GM18499 (cell line): ENCODE results near the gene ADCY5.
"Not testable (repeated sequence)": the region's sequence is repeated elsewhere in the genome, so short reads cannot be mapped to it uniquely, and the experiment has no call there.

Source experiments
- ATAC-seq: cut with Tn5 transposase; IDR thresholded peaks from one replicate; pipeline ENCODE4 v1.9.1; 2021; ENCODE audit warnings: moderate number of reproducible peaks; ENCODE audit not compliant: insufficient read depth, unreplicated experiment

Gene ADCY5

DNA sequence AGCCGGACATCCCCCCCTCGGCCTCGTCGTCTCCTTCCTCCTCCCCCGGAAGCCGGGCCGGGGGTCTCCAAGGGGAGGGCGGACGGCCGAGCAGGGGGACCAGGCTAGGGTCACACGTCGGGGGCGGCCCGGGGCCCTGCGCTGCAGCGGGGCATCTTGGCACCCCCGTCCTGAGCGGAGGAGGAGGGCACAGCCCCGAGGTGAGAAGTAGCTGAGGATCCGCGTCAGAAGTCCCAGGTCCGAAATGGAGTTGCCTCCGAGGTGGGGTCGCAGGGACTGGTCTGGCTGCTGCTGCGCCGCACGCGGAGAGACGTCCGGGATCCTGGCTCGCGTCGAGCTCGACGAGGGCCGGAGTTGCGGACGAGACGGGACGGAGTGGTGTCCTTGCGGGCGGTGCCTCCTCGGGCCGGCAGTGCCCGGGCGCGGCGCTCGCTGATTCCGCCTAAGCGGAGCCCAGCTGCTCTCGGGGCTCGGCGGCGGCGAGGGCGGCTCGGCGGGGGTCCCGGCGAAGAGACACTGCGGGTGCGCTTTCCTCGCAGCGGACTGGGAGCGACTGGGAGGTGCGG is at the start of gene ADCY5:
TSS of gene ADCY5 (minus strand) at position 555 of the 566 bp plus-strand sequence. CDS start at position 10, 545 bp downstream.
- ATAC-seq = no peak

DNA sequence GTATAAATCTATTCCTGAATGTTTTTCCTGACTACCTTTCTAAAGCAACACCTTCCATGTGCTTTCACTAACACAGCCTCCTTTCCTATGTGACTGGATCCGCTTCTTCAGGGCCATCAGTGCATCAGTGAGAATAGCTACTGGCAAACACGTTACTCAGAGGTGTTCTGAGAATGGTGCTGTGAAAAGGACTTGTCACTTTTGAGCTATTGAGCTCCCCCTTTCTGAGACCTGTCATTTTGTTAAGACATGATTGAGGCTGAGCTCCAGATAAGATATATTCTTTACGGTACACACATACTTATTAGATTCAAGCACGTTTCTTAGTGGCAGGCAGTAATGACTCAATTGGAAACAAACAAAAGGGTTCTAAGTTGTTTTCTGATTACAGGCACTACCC is 45.0 kb upstream of the ADCY5 start:
- no peak for ATAC-seq

DNA sequence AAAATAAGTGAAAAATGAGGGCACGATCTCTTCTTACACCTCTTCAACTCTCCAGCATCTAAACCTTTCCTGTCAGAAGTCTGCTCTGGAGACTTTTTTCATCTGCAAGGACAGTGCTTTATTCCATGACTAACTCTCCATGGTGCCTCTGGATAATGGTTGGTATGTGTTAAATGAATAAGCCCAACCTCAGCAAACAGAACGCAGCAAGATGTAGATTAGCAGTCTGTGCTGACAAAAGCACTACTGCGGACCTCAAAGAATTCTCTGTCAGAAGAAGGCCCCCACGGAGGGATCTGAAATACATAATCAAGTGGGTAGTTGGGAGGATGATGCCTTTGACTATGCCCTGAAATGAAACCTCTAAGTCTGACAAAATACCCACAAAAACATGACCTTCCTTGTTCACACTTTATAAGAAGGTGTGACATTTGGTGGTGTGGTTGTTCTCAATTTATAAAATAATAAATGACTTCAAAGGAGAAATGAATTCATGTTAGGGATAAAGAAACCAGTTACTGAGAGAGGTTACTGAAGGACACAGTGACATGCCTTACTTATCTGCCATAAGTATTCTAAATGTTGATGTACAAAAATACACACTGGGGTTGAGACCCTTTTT is 43.2 kb upstream of the ADCY5 start:
- ATAC-seq = no peak

DNA sequence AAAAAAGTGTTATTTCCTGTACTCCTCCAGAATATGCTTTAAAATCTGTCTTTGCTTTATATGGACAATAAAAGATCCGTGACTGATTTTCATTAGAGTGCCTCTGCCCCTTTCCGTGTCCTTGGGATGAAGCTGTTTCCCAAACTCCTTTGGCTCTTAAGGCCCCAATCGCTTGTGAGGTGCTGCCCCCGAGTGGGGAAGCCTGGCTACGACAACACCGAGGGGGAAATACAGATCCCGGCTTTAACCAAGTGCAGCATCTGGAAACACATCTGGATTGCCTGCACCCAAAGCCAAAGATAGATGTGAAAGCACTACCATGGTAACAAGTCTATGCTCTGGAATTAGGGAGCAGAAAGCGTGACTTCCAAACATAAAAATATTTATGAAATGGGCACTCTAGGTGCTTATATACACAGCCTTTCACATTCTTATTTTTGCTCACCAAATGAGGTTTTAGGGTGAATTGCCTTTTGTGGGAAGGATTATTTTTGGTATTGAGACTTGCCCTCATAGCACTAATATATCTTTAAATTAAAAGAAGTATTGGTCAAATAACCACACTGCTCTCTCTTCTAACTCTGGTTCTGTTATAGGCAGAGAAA is 40.6 kb upstream of the ADCY5 start:
- ATAC-seq = no peak

DNA sequence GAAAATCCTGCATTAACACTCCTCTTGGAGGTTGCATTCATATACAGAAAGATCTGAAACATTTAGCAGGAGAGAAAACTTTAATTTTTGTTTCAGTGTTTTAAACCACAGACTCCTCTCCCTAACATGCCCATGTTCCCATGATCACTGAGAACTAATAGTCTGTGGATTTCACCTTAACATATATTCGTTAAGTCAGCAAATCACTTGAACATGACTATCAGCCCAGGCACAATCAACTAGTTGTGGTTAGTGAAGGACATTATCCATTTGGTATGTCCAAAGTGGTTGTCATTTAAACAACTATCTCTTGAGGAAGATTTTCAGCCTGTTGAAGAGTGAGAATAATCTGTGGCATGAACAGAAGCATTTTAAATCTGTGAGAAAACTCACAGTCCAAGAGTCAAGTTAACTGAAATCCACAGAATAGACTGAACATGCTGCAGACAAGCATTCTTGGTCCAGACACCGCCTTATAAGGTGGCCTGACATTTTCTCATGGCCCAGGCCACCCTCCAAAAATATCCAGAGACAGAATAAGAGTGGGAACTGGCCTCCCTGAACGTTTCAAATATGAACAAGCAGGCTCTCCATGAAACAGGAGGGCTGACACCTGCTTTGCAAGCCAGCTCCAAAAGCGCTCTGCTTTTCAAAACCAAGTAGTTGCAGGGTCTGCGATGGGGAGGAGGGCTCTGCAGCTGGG is 39.9 kb upstream of the ADCY5 start:
- no peak for ATAC-seq

DNA sequence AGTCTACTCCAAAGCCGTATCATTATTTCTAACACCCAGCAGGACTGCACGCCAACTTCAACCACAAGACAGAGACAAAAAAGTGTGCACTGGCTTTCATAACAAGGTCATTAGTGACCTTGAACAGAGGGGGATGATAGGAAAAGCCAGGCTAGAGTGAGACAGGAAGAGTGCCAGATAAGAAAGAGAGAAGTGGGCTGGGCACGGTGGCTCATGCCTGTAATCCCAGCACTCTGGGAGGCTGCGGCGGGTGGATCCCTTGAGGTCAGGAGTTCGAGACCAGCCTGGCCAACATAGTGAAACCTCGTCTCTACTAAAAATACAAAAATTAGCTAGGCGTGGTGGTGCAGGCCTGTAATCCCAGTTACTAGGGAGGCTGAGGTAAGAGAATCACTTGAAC is 38.2 kb upstream of the ADCY5 start:
- not testable (repeated sequence) for ATAC-seq

DNA sequence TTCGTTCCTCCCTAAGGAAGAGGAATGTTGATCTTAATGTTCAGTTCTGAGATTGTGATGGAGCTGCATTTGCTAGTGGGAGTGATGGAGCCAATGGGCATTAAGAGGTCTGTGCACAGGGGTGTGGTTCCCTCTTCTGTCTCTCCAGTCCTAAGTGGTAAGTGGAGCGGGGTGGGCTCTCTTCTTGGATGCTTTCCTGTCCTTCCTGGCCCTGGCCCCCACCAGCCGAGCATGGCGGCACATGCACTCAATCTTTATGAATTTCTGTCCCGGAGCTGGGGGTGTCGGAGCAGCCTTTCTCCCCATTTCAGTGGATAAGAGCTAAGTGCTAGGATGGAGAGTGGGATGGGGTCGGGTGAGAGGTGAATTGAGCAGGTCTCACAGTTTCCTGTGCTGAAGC is 37.6 kb upstream of the ADCY5 start:
- no peak for ATAC-seq

DNA sequence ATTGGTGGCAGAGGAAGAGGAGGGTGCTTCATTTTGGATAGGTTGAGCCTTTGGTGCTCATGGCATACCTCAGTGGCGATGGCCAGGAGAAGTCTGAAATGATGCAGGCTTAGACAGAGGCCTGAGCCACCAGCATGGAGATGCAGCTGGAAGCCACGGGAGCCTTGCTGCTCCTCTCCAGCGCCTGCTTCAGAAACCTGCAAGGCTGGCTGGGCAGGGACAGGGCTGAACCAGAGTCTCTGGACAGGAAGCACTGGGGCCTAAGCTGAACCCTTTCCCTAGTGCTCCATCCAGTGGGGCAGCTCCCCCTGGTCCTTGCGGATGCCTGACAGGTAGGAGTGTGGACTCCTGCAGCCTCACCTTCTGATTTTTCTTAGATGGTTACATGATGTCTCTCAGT is 36.7 kb upstream of the ADCY5 start:
- no peak for ATAC-seq

DNA sequence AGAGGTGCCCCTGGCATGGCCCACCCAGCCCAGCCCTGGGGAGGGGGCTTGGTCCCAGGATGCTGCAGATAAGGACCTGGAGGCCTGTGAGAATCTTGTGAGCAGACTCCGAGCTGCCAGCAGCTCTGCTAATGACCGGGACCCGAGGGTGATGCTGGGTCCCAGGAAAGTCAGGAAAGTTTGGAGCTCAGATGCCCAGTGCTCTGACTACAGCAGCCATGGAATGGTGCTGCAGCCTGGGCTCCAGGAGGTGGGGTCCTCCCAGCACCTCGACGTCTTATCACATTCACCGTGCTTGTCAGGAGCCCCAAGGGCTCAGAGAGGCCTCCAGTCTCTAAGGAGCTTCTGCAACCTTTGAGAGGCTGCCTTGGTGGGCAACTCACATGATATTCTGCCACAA is 34.3 kb upstream of the ADCY5 start:
- no peak for ATAC-seq

DNA sequence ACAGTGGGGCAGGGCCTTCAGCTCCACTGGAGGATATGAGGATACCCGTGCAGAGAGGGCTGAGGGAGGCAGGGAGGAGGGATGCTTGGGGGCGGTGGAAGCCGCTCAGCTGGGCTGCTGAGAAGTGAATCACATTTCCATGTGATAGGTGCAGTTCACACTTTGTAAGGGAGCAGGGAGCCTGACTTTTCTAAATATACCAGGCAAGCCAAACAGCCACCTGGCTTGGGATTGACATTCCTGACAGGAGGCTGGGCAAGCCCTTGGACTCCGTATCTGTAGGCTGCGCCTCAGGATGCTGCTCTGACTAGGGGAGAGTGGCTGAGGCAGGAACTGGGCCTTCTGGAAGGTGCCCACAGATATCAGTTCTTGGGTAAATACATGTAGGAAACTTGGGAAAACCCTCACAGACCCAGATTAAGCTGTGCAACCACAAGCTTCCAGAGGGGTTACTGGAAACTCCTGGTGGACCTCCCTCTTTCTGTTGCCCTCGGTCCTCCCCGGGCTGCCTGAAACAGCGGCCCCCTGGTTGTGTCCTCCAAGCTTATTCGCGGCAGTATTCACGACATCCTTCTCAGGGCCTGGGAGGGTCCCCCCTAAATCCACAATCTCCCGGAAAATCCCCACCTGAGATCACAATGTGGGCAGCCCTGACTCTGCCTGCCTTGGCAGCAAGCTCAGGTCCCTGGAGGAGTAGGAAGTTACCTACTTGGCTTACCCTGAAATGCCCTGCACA is 33.0 kb upstream of the ADCY5 start:
- no peak for ATAC-seq

DNA sequence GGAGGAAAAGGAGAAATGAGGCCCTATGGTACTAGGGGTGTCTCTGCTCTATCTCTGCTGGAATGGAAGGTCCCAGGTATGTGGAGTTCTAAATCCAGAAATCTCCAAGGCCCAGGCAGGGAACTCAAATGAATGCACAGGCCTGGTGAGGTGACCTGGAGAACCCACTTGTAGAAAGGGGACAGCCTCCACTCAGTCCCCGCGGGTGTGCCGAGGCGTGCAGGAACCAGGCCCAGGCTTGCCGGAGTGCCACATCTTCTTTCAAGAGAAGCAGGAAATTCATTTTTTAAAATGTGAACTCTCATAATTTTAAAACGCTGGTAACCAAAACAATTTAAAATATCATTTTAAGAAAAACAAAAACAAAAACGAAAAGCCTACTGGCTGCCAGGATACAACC is 32.2 kb upstream of the ADCY5 start:
- ATAC-seq = no peak

DNA sequence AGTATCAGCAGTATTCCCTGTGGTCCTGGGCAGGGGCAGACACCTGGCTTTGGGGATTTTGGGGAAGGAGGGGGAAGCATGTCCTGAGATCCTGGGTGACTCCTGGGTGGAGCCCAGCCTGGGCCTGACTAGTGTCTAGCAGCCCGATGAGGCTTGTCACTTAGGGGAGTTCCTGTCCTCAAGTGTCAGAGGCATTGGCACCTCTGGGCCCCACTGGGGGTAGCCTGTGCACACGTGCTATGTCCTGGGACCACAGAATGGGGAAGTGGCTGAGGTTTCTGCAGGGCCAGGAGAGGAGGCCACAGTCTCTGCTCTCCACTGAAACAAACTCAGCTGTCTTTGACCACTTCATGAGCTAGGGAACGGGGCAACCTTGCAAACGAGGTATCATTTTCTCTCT is 31.5 kb upstream of the ADCY5 start:
- ATAC-seq = no peak

DNA sequence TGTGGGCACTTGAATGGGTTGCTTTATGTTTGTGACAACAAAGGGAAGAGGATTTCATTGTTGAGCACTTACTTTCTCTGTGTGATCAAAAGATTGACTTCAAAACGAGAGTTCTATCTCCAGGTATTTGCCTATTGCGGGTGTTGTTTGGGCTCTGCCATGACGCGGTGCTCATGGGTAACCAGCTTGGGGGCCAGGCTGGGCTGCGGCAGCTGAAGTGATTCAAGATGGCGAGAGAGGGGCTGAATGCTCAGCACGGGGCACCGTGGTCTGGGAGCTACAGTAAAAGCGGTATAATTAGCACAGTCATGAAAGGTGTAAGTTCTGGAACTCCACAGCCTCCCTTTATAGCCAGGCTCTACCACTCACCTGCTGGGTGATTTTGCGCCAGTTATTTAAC is 31.0 kb upstream of the ADCY5 start:
- no peak for ATAC-seq

DNA sequence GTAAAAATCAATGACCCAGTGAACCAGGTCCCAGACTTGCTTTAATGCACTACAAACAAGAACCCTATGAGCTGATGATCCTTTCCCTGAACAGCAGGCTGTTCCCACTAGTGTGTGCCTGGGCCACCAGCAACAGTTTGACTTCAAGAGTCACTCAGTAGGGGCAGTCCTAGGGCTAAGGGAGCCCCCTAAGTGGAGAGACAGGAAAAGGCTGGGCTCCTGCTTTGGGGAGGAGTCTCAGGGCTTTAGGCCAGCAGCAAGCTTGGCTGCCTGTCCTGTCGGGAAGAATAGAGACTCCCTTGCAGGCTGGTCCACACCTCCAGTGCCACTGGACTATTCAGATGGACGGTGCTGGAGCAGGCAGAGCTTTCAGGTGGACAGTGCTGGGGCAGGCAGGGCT is 29.4 kb upstream of the ADCY5 start:
- no peak for ATAC-seq

DNA sequence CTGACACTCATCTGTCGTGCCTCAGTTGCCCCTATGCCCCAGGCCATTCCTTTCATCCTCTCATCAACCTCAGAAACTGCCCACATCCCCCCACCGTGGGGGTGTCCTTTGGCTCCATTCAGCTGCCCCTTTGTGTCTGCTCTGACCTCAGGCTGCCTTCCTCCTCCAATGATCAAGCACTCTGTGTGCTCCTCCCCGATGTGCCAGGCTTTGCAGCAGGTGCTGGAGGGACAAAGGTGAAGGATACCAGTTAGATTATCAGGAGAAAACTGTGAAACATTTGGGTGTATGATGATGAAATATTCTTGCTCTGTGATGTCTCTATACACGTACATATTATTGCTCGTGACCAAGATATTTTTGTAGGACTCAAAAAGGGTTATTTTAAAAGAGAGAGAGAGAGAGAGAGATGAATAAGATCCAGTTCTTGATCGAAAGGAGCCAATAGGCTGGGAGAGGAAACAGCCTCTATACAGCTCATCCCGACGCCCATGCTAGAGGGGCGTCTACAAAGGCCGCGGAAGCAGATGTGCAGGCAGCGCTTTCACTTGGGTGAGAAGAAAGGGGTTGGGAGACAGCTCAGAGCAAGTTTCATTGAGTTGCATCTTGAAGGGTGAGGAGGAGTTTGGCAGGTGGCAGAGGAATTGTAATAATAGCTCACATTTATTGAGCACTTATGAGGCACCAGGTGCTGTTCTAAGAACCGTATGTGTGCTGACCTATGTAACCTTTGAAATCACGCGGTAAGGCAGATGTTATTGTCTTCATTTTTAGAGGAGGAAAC is 28.3 kb upstream of the ADCY5 start:
- no peak for ATAC-seq

DNA sequence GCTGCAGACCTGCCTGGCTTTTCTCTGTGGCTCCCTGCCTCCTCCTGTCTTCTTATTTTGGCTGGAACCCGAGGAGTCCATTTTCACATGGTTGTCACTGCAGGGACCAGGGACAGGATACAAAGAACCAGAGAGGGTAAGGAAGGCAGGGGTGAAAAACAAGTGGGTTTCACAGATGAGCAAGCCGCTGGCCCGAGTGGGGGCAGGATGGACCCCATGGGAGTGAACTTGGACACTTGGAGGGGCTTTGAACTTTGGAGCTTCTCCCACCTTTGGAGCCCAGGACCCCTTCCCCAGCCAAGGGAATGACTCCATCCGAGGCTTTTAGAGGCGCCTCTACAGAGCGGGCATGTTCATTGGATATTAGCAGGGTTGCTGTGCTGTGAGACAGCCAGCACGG is 26.9 kb upstream of the ADCY5 start:
- ATAC-seq = no peak

DNA sequence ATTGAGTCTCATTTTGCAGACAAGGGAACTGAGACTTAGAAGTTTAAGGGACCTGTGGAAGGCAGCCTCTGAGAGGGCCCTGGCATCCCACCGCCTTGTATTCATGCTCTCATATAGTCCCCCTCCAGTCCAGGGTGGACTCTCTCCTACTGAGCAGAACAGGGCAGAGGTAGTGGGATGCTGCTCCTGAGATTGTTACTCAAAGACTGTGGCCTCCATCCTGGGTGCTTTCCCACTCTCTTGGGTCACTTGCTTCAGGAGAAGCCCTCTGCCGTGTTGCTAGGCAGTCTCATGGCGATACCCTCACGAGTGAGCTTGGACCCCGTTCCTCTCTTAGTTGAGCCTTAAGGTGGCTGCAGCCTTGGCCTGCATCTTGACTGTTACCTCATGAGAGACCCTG is 22.2 kb upstream of the ADCY5 start:
- ATAC-seq = no peak

DNA sequence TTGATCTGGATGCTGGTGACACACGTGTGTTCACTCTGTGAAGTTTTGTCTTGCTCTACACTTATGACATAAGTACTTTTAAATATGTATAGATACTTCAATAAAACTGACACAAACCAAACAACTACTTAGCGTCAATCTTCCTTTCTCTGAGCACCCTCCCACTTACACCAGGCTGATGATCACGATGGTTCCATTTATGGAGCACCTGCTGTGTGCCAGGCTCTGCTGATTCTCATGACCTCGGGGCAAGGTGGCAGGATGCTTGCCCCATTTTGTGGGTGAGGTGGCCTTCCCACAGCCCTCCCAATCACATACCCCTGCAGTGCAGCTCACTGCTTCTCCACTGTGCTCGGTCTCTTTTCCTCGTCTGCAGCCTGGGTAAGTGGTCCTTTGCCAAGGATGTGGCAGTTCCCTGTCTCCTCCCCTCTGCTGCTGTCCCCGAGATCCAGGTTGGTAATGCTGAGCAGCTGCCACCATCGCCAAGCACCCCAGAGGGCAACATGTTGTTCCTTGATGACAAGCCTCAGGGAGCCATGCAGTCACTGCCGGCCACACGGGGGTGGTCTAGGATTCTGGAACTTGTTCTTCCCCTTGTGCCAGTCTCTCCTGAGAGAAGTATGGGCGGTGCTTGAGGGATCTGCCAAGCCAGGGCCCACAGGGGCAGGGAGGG is 20.6 kb upstream of the ADCY5 start:
- no peak for ATAC-seq

DNA sequence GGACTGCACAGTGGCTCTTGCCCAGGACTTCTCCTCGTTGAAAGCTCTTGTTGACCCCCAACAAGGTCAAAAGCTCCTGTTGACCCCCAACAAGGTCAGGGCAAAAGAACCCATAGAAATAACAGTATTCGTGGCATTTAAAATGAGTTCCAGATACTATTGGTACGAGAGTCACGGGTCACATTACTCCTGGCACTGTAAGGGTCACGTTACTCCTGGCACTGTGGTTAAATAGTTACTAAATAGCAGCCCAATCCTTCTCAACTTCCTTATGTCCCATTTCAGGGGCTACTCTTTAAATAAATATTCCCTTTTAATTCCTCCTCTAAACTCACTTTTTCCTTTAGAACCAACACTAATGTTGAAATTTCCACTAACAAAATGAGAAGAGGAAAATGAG is 18.2 kb upstream of the ADCY5 start:
- ATAC-seq = no peak

DNA sequence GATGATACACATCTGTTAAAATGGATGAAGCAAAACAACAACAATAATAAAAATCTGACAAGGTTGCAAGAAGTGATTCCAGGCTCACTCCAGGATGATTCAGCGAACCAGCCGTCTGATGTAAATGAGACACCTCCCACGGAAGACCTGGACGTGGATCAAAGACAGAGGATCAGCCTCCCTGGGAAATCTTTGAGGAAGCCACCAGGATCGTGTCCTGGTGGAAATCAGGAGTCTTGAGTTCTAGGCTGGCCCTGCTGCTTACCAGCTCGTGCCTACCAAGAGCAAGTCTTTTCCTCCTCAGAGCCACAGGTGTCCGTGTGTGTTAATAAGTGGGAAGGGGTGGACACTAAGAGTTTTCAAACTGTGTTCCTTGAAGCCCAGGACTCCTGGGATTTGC is 15.3 kb upstream of the ADCY5 start:
- ATAC-seq = no peak
